GM12891 (cell line): ENCODE results near the gene FLCN.

ENCODE experiments used
- POLR2A ChIP-seq: IDR thresholded peaks from 2 replicates; pipeline ENCODE4 v1.6.1; 2011; ENCODE audit warnings: low read depth, low read length, control low read depth
- POLR2AphosphoS5 ChIP-seq: IDR thresholded peaks from 2 replicates; pipeline ENCODE4 v1.6.1; 2011; ENCODE audit warnings: low read depth, low read length, control low read depth
- POU2F2 ChIP-seq: IDR thresholded peaks from 2 replicates; pipeline ENCODE4 v1.6.1; 2011; ENCODE audit warnings: low read depth, mild to moderate bottlenecking, control low read depth, low read length, moderate library complexity
- TAF1 ChIP-seq: IDR thresholded peaks from 2 replicates; pipeline ENCODE4 v1.6.1; 2011; ENCODE audit warnings: low read depth, low read length, control low read depth

DNA sequence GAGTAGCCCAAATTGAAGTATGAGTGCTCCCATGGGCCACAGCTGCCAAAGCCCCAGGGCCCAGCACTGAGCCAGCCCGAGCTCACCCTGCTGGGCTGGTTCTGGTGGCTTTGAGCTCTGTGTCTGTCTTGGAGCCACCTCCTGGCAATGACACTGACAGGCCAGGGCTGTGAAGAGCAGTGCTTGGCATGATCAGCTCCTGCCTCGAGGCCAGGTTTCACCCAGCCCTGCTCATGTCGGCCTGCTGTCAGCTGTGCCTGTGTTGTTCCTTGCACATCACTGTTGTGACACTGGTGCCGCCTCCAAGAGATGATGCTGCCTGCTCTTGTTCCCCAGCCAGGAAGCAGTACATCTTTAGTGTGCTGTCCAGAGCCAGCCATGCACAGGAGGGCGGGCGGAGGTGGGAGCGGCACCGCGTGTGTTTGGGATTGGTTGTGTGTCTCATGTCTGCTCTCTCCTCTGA, 56.8 kb downstream of the FLCN start:
- TF ChIP-seq POLR2A: no peak
- no peak for TF ChIP-seq TAF1
- no peak for TF ChIP-seq POLR2AphosphoS5
- TF ChIP-seq POU2F2: no peak
